Sigmoid colon (tissue), 4 donors: Measurements from ENCODE around the gene BRIP1.

ENCODE experiments used
- CTCF ChIP-seq, 4 experiments: fragments of 450-650 bp in 3 of 4; fragments of 200-600 bp in 1 of 4; IDR thresholded peaks; one replicate each; pipeline ENCODE4 v1.5.1; 2016 to 2019; ENCODE audit warnings: antibody characterized with exemption in 4 of 4, mild to moderate bottlenecking in 3 of 4, moderate library complexity in 2 of 4
- EP300 ChIP-seq, 4 donors: sonication (generic); formaldehyde crosslinking; IDR thresholded peaks; one replicate each; pipeline ENCODE4 v1.6.1; 2017; ENCODE audit warnings: antibody characterized with exemption in 4 of 4
- POLR2A ChIP-seq, 2 donors: fragments of 450-650 bp; IDR thresholded peaks; one replicate each; pipeline ENCODE4 v1.6.1; 2016; ENCODE audit warnings: antibody characterized with exemption in 2 of 2, mild to moderate bottlenecking in 2 of 2, moderate library complexity in 2 of 2
- POLR2AphosphoS5 ChIP-seq, 4 donors: sonication (generic); formaldehyde crosslinking; IDR thresholded peaks; one replicate each; pipeline ENCODE4 v1.6.1; 2017; ENCODE audit warnings: antibody characterized with exemption in 4 of 4

GRCh38 chr17:61761827-61762226 is 101.5 kb downstream of the BRIP1 start:
- no peak for TF ChIP-seq POLR2A (IDR thresholded peaks at IDR 0.05)
- no peak for TF ChIP-seq CTCF (IDR thresholded peaks at IDR 0.05)
- no peak for TF ChIP-seq POLR2AphosphoS5 (IDR thresholded peaks at IDR 0.05)
- no peak for TF ChIP-seq EP300 (IDR thresholded peaks at IDR 0.05)
